Nephron progenitor cell (in vitro differentiated cells): ENCODE data around the gene SKOR2.

Source experiments
- DNase-seq: peaks from one replicate; pipeline ENCODE4 v3.0.0; 2021
- H3K27ac Mint-ChIP-seq: 2 replicates; pipeline ENCODE4 v1.8.0; 2021; ENCODE audit warnings: mild to moderate bottlenecking, moderate library complexity, mixed read lengths
- H3K27me3 Mint-ChIP-seq: 2 replicates; pipeline ENCODE4 v1.8.0; 2021; ENCODE audit warnings: mild to moderate bottlenecking, low read depth, mixed read lengths; ENCODE audit not compliant: poor library complexity
- H3K36me3 Mint-ChIP-seq: 2 replicates; pipeline ENCODE4 v1.8.0; 2021; ENCODE audit warnings: low read depth, mixed read lengths
- H3K4me1 Mint-ChIP-seq: 2 replicates; pipeline ENCODE4 v1.8.0; 2021; ENCODE audit warnings: mixed read lengths
- H3K4me3 Mint-ChIP-seq: 2 replicates; pipeline ENCODE4 v1.8.0; 2021; ENCODE audit warnings: mild to moderate bottlenecking, moderate library complexity, mixed read lengths
- H3K9me3 Mint-ChIP-seq: 2 replicates; pipeline ENCODE4 v1.8.0; 2021; ENCODE audit warnings: mild to moderate bottlenecking, moderate library complexity, mixed read lengths
- CTCF ChIP-seq: fragments of 200-600 bp; sonication (generic); IDR thresholded peaks from 2 replicates; pipeline ENCODE4 v1.5.0; 2021; ENCODE audit warnings: antibody characterized with exemption

Gene SKOR2

DNA sequence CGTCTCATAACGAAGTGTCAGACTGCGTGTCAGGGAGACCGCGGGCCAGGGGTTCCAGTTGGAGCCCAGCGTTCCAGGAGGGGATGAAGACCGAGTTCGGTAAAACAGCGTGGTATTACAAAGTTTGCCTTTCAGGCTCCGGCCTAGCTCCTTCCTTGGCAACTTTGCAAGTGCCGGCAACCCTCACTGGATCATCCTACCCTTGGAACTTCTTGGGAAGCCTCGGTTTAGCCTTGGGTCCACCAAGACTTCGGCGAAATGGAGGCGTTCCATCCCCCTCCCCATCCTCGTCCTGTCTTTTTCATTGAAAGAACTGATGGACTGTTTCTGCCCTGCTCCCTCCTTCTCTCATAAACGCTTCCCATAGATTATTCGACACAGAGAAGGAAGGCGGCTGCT lies 10.4 kb upstream of the SKOR2 start:
- no peaks in the 10 kb centered on the region for H3K36me3 Mint-ChIP-seq
- H3K4me3 Mint-ChIP-seq, result no peak overlapping the region
- peaks cover 100% of the 10 kb centered on the region for H3K27me3 Mint-ChIP-seq
- no peak for TF ChIP-seq CTCF
- no peak overlapping the region for H3K27ac Mint-ChIP-seq
- H3K9me3 Mint-ChIP-seq, result peaks cover 18% of the 10 kb centered on the region
- DNase-seq, result no peak
- peaks cover 8% of the 10 kb centered on the region for H3K4me1 Mint-ChIP-seq

- Mint-ChIP-seq H3K27ac (no peak overlapping the region), H3K36me3 (no peaks in the 10 kb centered on the region), H3K27me3 (peaks cover 100% of the 10 kb centered on the region), H3K4me3 (no peak overlapping the region), H3K4me1 (peaks cover 8% of the 10 kb centered on the region), H3K9me3 (peaks cover 18% of the 10 kb centered on the region)
- TF ChIP-seq CTCF, result peak; percentile 16
- peak; percentile 28 for DNase-seq
Observed at GRCh38 chr18:47260924-47261701, 9.7 kb upstream of the SKOR2 start.

- Mint-ChIP-seq H3K9me3 (peaks cover 18% of the 10 kb centered on the region), H3K27ac (no peak overlapping the region), H3K36me3 (no peaks in the 10 kb centered on the region), H3K4me1 (peaks cover 8% of the 10 kb centered on the region), H3K4me3 (no peak overlapping the region), H3K27me3 (peaks cover 100% of the 10 kb centered on the region)
- TF ChIP-seq CTCF, result no peak
- DNase-seq, result peak; percentile 95
Observed at GRCh38 chr18:47260120-47260923, 8.9 kb upstream of the SKOR2 start.

- H3K36me3 Mint-ChIP-seq, result no peaks in the 10 kb centered on the region
- H3K27me3 Mint-ChIP-seq, result peaks cover 100% of the 10 kb centered on the region
- TF ChIP-seq CTCF, result no peak
- peak; percentile 98 for DNase-seq
- no peak overlapping the region for H3K27ac Mint-ChIP-seq
- H3K4me3 Mint-ChIP-seq, result no peak overlapping the region
- no peaks in the 10 kb centered on the region for H3K9me3 Mint-ChIP-seq
- H3K4me1 Mint-ChIP-seq, result no peaks in the 10 kb centered on the region
Observed at GRCh38 chr18:47254341-47254939, 3.0 kb upstream of the SKOR2 start.

- no peaks in the 10 kb centered on the region for H3K4me1 Mint-ChIP-seq
- no peaks in the 10 kb centered on the region for H3K36me3 Mint-ChIP-seq
Observed at GRCh38 chr18:47253101-47253654, 1.7 kb upstream of the SKOR2 start.

More at GRCh38 chr18:47253101-47253654, 1.7 kb upstream of the SKOR2 start:
- Mint-ChIP-seq H3K9me3 (peaks cover 7% of the 10 kb centered on the region), H3K4me3 (no peak overlapping the region), H3K27ac (no peak overlapping the region), H3K27me3 (peaks cover 100% of the 10 kb centered on the region)
- TF ChIP-seq CTCF, result no peak
- no peak for DNase-seq
